H4 (cell line): Measurements from ENCODE around the gene HLA-E. TPM values are rescaled to one million over a fixed set of nuclear protein-coding genes. Genes with fewer than 3 reads are reported as not detected.
"Not testable (repeated sequence)": the region's sequence is repeated elsewhere in the genome, so short reads cannot be mapped to it uniquely, and the experiment has no call there.

ENCODE experiments used
- DNase-seq: peaks from one replicate; pipeline ENCODE4 v3.0.0-alpha.2; 2015; ENCODE audit warnings: low spot score
- total RNA-seq: library from RNA; depleted of rRNA; stranded (reverse); fragments of >200 nt; shearing (Covaris generic); gene quantifications from 2 replicates; pipeline ENCODE4 v1.2.3, GENCODE V29; 2014; rRNA removed

Gene HLA-E
- total RNA-seq: 82.8 and 95.1 TPM in 2 replicates

GRCh38 chr6:30489081-30490025, at the start of gene HLA-E:
TSS of gene HLA-E (plus strand) at chr6:30489509. CDS start at chr6:30489532, 23 bp downstream.
- DNase-seq: peak; percentile 99

- DNase-seq: no peak
Measured at GRCh38 chr6:30441171-30441570, 48.1 kb upstream of the HLA-E start.

GRCh38 chr6:30443657-30444450, 45.5 kb upstream of the HLA-E start:
- DNase-seq: peak; percentile 41

GRCh38 chr6:30444451-30444742, 44.9 kb upstream of the HLA-E start:
- DNase-seq: no peak

GRCh38 chr6:30446259-30446658, 43.0 kb upstream of the HLA-E start:
- DNase-seq: no peak

- DNase-seq: peak; percentile 45
Measured at GRCh38 chr6:30447237-30447636, 42.1 kb upstream of the HLA-E start.

GRCh38 chr6:30450548-30450908, 38.8 kb upstream of the HLA-E start:
- no peak for DNase-seq

GRCh38 chr6:30450909-30451841, 38.1 kb upstream of the HLA-E start:
- DNase-seq: peak; percentile 46

GRCh38 chr6:30452736-30453507, 36.4 kb upstream of the HLA-E start:
- DNase-seq: no peak

GRCh38 chr6:30453508-30454116, 35.7 kb upstream of the HLA-E start:
- peak; percentile 82 for DNase-seq

GRCh38 chr6:30459145-30459544, 30.2 kb upstream of the HLA-E start:
- DNase-seq: no peak

GRCh38 chr6:30461055-30461454, 28.3 kb upstream of the HLA-E start:
- DNase-seq: no peak

- DNase-seq: no peak
Measured at GRCh38 chr6:30462482-30462881, 26.8 kb upstream of the HLA-E start.

- no peak for DNase-seq
Measured at GRCh38 chr6:30463242-30463641, 26.1 kb upstream of the HLA-E start.

GRCh38 chr6:30463651-30464618, 25.4 kb upstream of the HLA-E start:
- peak; percentile 80 for DNase-seq

- DNase-seq: no peak
Measured at GRCh38 chr6:30465595-30466306, 23.6 kb upstream of the HLA-E start.

- DNase-seq: no peak
Measured at GRCh38 chr6:30470968-30471367, 18.3 kb upstream of the HLA-E start.

- DNase-seq: not testable (repeated sequence)
Measured at GRCh38 chr6:30475116-30475515, 14.2 kb upstream of the HLA-E start.
